HuH-7.5 (cell line): ENCODE measurements around the gene ANKRD16.
"Not testable (repeated sequence)": the region's sequence is repeated elsewhere in the genome, so short reads cannot be mapped to it uniquely, and the experiment has no call there.

Experiments
- DNase-seq: peaks from one replicate; pipeline ENCODE4 v3.0.0; 2011; ENCODE audit warnings: low spot score

Gene ANKRD16

DNA sequence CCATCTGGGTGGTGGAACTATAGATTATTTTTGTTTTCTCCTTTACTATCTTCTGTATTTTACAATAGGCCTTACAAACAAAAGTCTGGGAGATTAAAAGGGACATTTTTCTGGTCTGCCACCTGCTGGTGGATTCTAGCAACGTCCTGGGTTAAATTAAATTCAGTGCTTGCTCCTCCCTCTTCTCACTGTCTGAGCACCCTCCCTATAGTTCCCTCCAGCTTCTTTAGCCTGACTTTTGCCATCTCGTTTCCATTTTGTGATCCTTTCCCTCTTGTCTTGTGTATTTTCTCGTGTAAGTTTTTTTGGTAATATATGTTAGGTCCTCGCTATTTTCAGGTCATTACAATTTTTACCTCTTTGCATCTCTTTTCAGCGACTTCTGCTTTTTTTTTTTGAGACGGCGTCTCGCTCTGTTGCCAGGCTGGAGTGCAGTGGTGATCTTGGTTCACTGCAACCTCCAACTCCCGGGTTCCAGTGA is 16.1 kb downstream of the ANKRD16 start:
- DNase-seq: peak; percentile 55

DNA sequence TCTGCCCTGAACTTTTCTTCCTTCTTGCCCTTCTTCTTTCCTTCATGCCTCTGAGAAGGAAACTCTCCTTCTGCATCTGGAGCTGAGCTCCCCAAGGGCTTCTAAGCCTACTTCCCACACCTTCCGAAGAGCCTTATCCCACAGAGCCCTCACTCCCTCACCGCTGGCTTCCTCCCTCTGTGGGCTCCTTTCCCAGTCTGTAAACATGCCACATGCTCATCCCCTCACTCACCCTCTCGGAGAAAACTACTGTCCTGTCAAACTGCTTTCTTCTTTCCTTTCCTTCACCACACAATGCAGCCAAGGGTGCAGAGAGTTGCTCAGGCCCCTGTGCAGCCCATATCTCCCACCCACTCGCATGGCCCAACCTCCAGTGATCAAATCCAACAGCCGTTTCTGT is 18.1 kb downstream of the ANKRD16 start:
- no peak for DNase-seq

DNA sequence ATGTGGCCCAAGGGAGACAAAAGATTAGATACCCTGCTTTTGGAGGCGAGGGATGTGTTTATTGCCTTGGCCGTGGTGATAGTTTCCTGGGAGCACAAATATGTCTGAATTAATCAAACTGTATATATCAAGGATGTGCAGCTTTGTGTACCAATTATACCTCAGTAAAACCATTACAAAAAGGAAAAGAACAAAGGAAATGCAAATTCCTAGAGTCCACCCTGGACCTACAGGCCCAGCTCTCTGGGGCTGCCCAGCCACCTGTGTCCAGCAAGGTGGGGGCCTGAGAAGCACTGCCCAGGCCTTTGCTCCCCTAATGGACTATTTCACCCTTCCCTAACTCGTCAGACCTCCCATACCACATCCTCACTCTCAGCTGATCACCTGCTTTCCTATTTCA is 20.5 kb downstream of the ANKRD16 start:
- no peak for DNase-seq

DNA sequence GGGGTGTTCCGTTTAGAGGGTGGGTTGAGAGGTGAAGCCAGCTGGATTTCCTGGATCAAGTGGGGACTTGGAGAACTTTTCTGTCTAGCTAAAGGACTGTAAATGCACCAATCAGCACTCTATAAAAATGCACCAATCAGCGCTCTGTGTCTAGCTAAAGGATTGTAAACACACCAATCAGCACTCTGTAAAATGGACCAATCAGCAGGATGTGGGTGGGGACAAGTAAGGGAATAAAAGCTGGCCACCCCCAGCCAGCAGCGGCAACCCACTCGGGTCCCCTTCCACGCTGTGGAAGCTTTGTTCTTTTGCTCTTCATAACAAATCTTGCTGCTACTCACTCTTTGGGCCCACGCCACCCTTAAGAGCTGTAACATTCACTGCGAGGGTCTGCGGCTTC is 21.3 kb downstream of the ANKRD16 start:
- DNase-seq: not testable (repeated sequence)

DNA sequence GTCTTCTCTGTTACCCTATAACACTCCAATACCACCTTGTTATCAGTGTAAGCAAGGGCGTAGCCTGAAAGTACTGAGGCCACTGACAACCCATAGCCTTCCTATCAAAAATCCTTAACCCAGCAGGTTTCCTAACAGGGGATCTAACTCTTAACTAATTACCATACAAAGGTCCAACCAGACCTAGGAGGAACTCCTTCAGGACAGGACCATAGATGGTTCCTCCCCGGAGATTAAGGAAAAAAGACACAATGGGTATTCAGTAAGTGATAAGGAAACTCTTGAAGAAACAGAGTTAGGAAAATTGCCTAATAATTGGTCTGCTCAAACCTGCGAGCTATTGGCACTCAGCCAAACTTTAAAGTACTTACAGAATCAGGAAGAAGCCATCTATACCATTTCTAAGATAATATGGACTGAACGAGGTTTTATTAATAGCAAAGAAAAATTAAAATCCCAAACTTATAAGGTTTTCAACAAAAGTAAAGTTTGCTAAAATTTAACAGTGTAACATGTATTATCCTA is 22.5 kb downstream of the ANKRD16 start:
- DNase-seq: not testable (repeated sequence)

DNA sequence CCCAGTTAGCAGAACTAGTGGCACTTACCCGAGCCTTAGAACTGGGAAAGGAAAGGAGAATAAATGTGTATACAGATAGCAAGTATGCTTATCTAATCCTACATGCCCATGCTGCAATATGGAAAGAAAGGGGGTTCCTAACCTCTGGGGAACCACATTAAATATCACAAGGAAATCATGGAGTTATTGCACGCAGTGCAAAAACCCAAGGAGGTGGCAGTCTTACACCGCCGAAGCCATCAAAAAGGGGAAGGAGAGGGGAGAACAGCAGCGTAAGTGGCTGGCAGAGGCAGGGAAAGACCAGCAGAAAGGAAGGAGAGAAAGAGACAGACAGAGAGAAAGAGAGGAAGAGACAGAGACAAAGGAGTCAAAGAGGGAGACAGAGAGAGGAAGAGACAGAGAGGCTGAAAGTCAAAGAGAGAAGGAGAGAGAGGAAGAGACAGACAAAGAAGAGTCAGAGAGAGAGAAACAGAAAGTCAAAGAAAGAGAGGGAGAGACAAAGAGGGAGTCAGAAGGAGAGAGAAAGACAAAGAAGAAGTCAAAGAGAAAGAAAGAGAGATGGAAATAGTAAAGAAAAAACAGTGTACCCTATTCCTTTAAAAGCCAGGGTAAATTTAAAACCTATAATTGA is 23.1 kb downstream of the ANKRD16 start:
- not testable (repeated sequence) for DNase-seq

DNA sequence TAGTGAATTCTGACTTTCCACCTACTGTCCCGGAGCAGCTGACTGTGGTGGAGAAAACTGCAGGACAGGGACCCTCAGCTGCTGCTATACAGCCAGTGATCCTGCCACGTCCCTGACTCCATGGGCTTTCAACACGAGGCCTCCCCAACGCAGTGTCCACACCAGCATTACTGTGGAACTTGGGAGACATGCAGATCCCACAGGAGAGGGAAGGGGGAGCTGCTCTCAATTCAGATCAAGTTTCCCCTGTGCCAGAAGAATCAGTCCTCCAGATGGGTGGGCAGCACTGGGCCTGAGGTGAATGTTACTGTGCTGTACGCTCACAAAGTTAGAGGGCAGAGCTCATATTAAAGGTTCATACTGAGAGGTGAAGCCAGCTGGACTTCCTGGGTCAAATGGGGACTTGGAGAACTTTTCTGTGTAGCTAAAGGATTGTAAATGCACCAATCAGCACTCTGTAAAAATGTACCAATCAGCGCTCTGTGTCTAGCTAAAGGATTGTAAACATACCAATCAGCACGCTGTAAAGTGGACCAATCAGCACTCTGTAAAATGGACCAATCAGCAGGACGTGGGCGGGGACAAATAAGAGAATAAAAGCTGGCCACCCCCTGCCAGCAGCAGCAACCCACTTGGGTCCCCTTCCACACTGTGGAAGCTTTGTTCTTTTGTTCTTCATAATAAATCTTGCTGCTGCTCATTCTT is 26.6 kb downstream of the ANKRD16 start:
- DNase-seq: not testable (repeated sequence)

DNA sequence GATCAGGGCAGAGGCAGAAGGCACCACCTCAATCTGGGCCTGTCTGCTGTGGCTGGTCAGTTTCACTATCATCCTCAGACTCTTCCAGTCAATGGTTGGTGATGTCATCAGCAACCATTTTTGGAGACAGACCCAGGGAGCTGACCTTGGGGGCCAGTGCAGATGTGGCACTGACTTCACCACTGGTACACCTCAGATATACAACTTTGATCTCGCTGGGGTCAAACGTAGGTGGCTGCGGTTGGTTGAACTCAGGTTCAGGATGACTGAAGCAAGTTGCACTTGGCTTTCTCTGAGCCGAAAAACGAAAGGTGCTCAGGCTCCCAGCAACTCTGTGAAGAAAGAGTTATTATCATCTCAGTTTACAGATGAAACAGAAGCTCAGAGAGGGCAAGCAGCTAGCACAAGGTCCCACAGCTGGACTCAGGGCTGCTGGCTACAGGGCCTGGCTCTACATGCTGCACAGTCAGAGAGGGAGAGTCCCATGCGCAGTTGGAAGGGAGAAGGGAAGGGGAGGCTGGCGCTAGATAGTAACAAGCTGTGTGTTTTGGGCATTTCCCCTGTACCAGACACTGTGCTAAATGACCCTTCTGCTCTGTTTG is 27.2 kb downstream of the ANKRD16 start:
- no peak for DNase-seq

DNA sequence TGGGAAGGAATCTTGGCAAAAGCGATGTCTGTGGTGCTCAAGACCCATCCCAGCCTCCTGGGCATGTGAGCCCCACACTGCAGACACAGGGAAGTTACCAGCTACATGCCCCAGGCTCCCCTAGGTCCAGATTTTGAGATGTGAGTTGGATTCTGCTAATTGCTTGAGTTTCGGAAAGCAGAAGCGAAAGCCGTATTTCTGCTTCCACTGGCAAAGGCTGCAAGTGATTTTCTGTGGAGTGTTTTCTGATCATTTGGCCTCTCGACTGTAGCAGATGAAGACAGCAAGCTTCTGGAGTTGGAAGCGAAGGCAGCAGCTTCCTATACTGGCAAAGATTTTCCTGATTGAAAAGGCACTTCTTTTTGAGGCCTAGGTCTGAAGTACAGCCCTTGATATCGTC is 29.6 kb downstream of the ANKRD16 start:
- no peak for DNase-seq

DNA sequence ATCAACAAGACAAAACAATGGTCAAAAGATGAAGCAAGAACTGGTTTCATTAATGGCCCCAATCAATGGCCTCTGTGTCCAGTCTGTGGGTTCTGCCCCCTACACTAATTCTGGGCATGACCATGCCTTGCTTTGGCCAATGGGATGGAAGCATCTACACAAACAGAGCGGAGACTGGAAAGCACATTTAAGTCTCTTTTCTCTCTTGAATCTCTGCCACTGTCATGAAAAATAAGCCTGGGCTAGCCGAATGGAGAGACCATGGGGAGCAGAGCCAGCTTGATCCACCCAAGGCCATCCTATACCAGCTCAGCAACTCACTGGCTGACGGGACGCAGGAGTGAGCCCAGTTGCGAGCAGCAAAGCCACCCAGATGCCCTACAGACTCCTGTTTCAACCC is 30.9 kb downstream of the ANKRD16 start:
- DNase-seq: no peak

DNA sequence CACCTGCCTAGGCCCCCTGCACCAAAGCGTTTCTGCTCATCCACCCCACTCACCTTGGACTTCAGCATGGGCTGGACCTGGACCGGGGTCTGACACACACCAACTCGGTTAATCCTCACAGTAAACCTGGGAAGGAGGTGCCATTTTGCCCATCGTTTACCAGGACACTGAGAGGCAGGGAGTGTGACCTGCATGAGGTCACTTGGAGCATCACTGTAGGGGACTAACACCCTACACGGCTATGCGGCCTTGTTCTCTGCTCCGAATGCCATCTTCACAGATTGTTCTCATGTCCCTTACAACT is 33.0 kb downstream of the ANKRD16 start:
- no peak for DNase-seq

DNA sequence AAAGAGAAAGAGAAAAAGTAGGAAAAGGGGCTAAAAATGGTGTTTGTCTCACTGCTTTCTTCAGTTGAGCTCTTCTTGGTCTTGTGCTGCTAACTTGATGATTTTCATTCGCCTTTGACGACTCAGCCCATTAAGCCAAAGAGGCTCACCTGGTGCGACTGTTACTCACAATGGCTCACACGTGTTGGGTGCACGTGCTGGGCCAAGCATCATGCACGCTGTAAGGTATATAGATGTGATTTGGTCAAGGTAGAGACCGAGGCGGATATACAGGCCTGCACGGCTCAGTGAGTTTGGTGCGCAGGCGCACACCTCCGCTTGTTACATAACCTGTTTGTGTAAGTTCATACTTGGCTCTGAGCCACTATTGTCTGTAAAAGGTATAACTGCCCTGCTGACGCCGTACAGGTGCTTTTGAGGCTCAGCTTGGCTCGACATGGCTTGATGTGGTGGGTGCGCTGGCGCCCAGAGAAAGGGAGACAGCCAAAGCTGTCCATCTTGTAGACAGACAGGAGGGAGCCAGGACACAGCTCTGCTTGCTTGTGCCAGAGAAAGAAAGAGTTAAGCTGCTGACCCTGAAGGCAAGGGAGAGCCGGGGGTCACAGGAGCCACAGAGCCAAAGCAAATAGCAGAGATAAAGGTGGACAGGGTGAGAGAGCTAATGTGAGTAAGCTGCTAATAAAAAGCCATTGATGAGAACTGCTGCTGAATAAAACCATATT is 33.6 kb downstream of the ANKRD16 start:
- DNase-seq: no peak

DNA sequence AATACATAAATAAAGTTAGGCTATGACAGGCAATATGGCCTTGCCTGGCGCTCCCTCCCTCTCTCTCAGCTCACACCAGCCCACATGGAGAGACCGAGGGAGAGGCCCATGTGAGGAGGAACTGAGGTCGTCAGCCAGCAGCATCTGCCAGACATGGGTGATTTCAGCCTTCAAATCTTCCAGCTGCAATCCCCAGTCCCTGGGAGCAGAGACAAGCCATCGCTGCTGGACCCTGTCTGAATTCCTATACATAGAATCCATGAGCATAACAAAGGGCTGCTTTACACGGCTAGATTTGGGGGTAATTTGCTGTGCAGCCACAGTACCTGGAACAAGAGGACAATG is 35.6 kb downstream of the ANKRD16 start:
- no peak for DNase-seq

DNA sequence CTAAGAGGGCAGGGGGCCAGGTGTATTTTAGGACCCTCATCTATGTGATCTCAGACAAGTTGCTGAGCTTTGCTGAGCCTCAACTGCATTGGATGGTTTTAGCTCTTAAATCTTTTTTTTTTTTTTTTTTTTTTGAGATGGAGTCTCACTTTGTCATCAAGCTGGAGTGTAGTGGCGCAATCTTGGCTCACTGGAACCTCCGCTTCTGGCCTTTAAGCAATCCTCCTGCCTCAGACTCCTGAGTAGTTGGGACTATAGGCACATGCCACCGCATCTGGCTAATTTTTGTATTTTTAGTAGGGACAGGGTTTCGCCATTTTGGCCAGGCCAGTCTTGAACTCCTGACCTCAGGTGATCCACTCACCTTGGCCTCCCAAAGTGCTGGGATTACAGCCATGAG is 43.0 kb downstream of the ANKRD16 start:
- DNase-seq: not testable (repeated sequence)

DNA sequence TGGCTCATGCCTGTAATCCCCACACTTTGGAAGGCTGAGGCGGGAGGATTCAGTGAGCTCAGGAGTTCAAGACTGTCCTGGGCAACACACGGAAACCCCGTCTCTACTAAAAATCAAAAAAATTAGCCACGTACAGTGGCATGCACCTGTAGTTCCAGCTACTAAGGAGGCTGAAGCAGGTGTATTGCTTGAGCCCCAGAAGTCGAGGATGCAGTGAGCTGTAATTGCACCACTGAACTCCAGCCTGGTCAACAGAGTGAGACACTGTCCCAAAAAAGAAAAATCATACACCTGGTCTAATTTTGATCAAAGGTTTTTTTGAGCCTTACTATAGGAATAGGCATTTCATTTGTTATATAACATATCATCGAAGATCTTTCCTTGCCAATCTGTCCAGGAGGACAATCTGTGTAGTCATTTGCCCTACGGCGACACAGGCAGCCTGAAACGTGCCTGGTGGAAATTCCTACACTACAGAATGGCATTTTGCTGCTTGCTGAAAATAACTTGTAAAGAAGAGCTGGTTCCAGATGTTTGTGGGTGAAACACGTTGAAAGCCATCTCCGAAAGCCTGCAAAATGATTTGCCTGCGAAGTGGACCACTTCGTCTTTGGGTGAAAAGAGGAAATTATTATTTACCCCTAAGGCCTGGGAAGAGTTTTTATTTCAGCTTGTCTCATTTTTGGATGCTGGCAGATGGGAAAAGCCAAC is 45.2 kb downstream of the ANKRD16 start:
- no peak for DNase-seq

DNA sequence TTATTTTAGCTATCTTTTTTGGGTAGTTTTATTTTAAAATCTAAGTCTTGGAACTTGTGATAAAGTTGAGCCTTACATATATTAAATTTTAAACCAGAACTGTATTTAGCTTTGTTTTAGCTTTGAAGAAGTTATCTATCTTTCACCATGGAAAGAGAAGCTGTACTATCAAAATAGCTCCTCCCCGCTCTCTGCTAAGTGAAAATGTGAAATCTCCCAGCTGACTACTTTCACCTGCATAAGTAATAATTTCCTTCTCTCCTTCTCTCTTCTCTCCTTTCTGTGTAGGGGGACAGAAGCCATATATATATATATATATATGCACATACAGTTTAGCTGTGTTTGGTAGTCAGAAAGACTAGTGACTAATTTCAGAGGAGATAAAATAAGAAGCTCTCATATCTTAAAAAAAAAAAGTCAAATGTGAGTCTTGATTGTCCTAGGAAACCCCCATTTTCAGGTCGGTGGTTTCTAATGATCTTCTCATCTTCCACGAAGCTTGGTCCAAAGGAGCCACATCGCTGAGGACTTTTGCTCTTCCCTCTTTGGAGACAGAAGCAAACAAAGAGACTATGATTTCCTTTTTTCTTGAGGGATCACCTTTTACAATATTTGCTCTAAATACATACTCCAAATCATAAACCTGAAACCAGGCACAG is 45.9 kb downstream of the ANKRD16 start:
- DNase-seq: no peak

DNA sequence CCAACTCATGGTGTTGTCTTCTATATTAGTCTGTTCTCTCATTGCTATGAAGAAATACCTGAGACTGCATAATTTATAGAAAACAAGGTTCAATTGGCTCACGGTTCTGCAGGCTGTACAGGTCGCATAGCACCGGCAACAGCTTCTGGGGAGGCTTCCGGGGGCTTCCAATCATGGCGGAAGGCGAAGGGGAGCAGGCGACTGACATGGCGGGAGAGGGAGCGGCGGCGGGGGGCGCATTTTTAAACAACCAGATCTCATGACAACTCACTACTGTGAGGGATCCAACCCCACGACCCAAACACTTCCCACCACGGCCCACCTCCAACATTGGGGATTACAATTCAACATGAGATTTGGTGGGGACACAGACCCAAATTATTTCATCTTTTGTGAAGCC is 47.7 kb downstream of the ANKRD16 start:
- DNase-seq: no peak

DNA sequence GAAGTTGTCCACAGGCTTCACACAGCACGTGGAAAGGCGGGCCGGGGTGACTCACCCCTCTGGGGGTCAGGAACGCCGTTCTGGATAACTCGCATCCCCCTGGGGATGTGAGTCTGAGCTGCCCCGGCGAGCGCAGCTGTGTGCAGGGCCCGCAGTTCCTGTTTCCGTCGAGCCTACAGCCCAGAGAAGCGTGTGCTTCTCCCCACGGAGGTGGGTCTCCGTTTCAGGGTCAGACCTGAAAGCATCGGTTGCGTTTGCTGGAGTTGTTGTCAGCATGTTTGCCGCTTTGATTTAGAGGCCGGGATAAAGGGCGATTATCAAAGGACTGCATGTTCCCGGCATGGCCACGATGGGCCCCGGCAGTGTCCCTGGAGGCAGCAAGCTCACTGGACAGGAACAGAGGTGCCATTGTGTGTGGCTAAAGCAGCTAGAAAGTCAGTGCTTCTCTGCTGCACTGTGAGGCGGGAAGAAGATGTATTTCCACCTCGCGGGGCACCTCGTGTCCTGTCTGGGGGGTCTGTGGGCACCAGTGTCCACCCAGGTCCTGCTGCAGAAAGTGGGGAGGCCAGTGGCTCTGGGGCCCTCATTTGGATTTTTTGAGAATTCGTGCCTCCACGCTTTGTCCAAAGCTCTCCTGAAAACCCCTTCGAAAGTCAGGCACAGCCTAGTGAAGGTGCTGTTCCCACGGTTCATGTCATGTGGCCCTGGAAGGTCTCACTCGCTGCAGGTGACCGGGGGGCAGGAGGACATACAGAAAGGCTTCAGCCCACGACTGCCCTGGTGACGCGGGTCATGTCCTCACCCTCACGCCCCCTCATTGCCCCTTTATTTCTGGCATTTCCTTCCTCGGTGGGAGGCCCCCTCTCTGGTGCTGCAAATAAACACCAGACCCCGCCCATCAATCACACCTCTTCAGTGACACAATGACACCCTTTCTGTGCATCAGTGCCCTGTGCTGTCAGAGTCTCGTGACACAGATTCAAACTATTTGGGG is 49.1 kb downstream of the ANKRD16 start:
- no peak for DNase-seq

DNA sequence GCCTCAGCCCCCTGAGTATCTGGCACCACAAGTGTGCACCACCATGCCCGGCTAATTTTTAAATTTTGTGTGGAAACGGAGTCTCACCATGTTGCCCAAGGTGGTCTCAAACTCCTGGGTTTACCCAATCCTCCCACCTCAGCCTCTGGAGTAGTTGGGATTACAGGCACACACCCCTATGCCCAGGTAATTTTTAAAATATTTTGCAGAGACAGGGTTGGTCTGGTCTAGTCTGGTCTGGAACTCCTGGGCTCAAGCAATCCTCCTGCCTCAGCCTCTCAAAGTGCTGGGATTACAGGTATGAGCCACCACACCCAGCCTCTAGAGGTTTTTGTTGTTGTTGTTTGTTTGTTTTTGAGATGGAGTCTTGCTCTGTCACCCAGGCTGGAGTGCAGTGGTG is 53.5 kb downstream of the ANKRD16 start:
- not testable (repeated sequence) for DNase-seq

DNA sequence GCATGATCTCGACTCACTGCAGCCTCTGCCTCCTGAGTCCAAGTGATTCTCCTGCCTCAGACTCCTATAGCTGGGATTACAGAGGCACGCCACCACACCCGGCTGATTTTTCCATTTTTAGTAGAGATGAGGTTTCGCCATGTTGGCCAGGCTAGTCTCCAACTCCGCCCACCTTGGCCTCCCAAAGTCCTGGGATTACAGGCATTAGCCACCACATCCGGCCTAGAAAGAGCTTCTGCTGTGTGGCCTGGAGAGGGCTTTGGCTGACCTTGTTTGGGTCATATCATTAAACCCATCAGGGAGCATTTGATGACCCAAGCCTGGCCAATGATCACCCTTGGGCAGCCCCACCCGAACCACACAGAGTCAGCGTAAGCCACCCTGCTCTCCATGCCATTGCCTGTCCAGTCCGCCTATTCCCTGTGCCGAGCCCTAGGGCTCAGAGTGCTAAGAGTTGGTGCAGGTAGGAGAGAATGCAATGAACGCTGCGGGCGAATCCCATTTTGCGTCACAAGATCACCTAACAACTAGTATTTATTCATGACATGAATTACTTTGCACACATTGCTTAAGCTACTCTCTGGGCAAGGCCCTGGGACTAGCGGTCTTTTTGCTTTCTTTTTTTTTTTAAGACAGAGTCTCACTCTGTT is 54.1 kb downstream of the ANKRD16 start:
- DNase-seq: no peak
